Activated CD8-positive, alpha-beta memory T cell treated with anti-CD3 and anti-CD28 coated beads, Interleukin-2, amount 10 ng/mL, durations not matched to agents 7 days and 5 days (primary cell): Measurements from ENCODE around the gene GPR63. TPM values are rescaled to one million over a fixed set of nuclear protein-coding genes. Genes with fewer than 3 reads are reported as not detected.
"Not testable (repeated sequence)": the region's sequence is repeated elsewhere in the genome, so short reads cannot be mapped to it uniquely, and the experiment has no call there.

ENCODE experiments used
- ATAC-seq: fragments of 150-1000 bp; cut with Tn5 transposase; one replicate; pipeline ENCODE4 v1.10.0; 2021; ENCODE audit warnings: moderate library complexity
- CTCF ChIA-PET: fragments of 350-600 bp; sonication (Branson Sonifier 250); formaldehyde crosslinking; loops from one replicate; lab custom pipeline; 2021; ENCODE audit warnings: antibody characterized with exemption; lab: Charles Lee
- DNase-seq: peaks from one replicate; pipeline ENCODE4 v3.0.0-alpha.2; 2020
- H3K27ac Mint-ChIP-seq: one replicate; pipeline ENCODE4 v1.8.0; 2021; ENCODE audit warnings: mild to moderate bottlenecking, mixed read lengths
- H3K27me3 Mint-ChIP-seq: one replicate; pipeline ENCODE4 v1.8.0; 2021; ENCODE audit warnings: mixed read lengths
- H3K36me3 Mint-ChIP-seq: one replicate; pipeline ENCODE4 v1.8.0; 2021; ENCODE audit warnings: mild to moderate bottlenecking, mixed read lengths
- H3K4me1 Mint-ChIP-seq: one replicate; pipeline ENCODE4 v1.8.0; 2021; ENCODE audit warnings: mixed read lengths
- H3K4me3 Mint-ChIP-seq: one replicate; pipeline ENCODE4 v1.8.0; 2021; ENCODE audit warnings: mild to moderate bottlenecking, moderate library complexity, mixed read lengths
- H3K9me3 Mint-ChIP-seq: one replicate; pipeline ENCODE4 v1.8.0; 2022; ENCODE audit warnings: low read depth, mixed read lengths
- total RNA-seq, 2 experiments: library from RNA; stranded (reverse); gene quantifications; one replicate each; pipeline ENCODE4 v1.2.3, GENCODE V29; 2021

GPR63 gene
- total RNA-seq = 1 to 10 TPM; 3.1 to 3.3 TPM

- Mint-ChIP-seq H3K4me1 (peaks cover 25% of the 10 kb centered on the region), H3K36me3 (no peaks in the 10 kb centered on the region), H3K9me3 (no peaks in the 10 kb centered on the region), H3K27me3 (peaks cover 51% of the 10 kb centered on the region), H3K27ac (peak within 1 kb of the TSS; percentile 78), H3K4me3 (peak within 1 kb of the TSS; percentile 88)
- peak; percentile 94 for ATAC-seq
- CTCF ChIA-PET = interaction anchor here (0.6 to 1.7 kb wide), 5 partner anchors 54 to 222 kb away, joined by 3 to 4 read pairs (median 3); partner anchors contain the start of gene NDUFAF4
- peak; percentile 88 for DNase-seq
Observed at GRCh38 chr6:96837081-96837971, at the start of gene GPR63. Gene GPR63 (minus strand): TSS chr6:96837477. CDS start chr6:96799731, 37,746 bp downstream.

- CTCF ChIA-PET = no interaction called here
- ATAC-seq (no peak), DNase-seq (no peak)
- Mint-ChIP-seq H3K9me3 (no peaks in the 10 kb centered on the region), H3K27ac (no peak overlapping the region), H3K27me3 (no peaks in the 10 kb centered on the region), H3K4me3 (no peak overlapping the region), H3K36me3 (peaks cover 17% of the 10 kb centered on the region), H3K4me1 (peaks cover 15% of the 10 kb centered on the region)
Observed at GRCh38 chr6:96886519-96886918, 49.2 kb upstream of the GPR63 start.

- peaks cover 15% of the 10 kb centered on the region for H3K4me1 Mint-ChIP-seq
- peak; percentile 91 for ATAC-seq
- H3K4me3 Mint-ChIP-seq = peak overlapping the region; percentile 29
- H3K27me3 Mint-ChIP-seq, H3K9me3 Mint-ChIP-seq, H3K36me3 Mint-ChIP-seq, DNase-seq: not testable (repeated sequence)
- peak overlapping the region; percentile 38 for H3K27ac Mint-ChIP-seq
- CTCF ChIA-PET = interaction anchor here (1.1 to 1.6 kb wide), 5 partner anchors 9 to 258 kb away, joined by 3 to 7 read pairs (median 5); partner anchors contain the start of gene NDUFAF4
Observed at GRCh38 chr6:96885187-96885631, 47.9 kb upstream of the GPR63 start.

GRCh38 chr6:96878143-96878542, 40.9 kb upstream of the GPR63 start:
- Mint-ChIP-seq H3K27me3 (no peaks in the 10 kb centered on the region), H3K9me3 (no peaks in the 10 kb centered on the region), H3K27ac (no peak overlapping the region), H3K36me3 (no peaks in the 10 kb centered on the region), H3K4me1 (no peaks in the 10 kb centered on the region), H3K4me3 (no peak overlapping the region)
- DNase-seq = no peak
- CTCF ChIA-PET = interaction anchor here (0.6 to 1.1 kb wide), 2 partner anchors 20 to 565 kb away, joined by 3 to 4 read pairs; no protein-coding TSS in a partner anchor
- no peak for ATAC-seq

GRCh38 chr6:96876886-96877545, 39.7 kb upstream of the GPR63 start:
- no peaks in the 10 kb centered on the region for H3K36me3 Mint-ChIP-seq
- DNase-seq = no peak
- CTCF ChIA-PET = interaction anchor here (0.8 kb wide), 1 partner anchor 20 kb away, joined by 4 read pairs; no protein-coding TSS in a partner anchor
- ATAC-seq = no peak
- no peaks in the 10 kb centered on the region for H3K9me3 Mint-ChIP-seq
- no peaks in the 10 kb centered on the region for H3K27me3 Mint-ChIP-seq
- H3K27ac Mint-ChIP-seq = no peak overlapping the region
- H3K4me1 Mint-ChIP-seq = no peaks in the 10 kb centered on the region
- no peak overlapping the region for H3K4me3 Mint-ChIP-seq

GRCh38 chr6:96872976-96873375, 35.7 kb upstream of the GPR63 start:
- Mint-ChIP-seq H3K36me3 (no peaks in the 10 kb centered on the region), H3K4me3 (no peak overlapping the region), H3K4me1 (no peaks in the 10 kb centered on the region), H3K9me3 (no peaks in the 10 kb centered on the region), H3K27ac (no peak overlapping the region), H3K27me3 (peaks cover 5% of the 10 kb centered on the region)
- DNase-seq (no peak), ATAC-seq (no peak)
- CTCF ChIA-PET = no interaction called here

- no peaks in the 10 kb centered on the region for H3K4me1 Mint-ChIP-seq
- ATAC-seq = no peak
- no peaks in the 10 kb centered on the region for H3K9me3 Mint-ChIP-seq
- CTCF ChIA-PET = interaction anchor here (1.0 kb wide), 1 partner anchor 10 kb away, joined by 3 read pairs; no protein-coding TSS in a partner anchor
- H3K27ac Mint-ChIP-seq = no peak overlapping the region
- no peaks in the 10 kb centered on the region for H3K36me3 Mint-ChIP-seq
- H3K4me3 Mint-ChIP-seq = no peak overlapping the region
- H3K27me3 Mint-ChIP-seq = peaks cover 46% of the 10 kb centered on the region
- no peak for DNase-seq
Observed at GRCh38 chr6:96865055-96865405, 27.8 kb upstream of the GPR63 start.

- CTCF ChIA-PET = interaction anchor here (1.0 kb wide), 1 partner anchor 9 kb away, joined by 3 read pairs; no protein-coding TSS in a partner anchor
- Mint-ChIP-seq H3K4me3 (no peak overlapping the region), H3K27me3 (peaks cover 48% of the 10 kb centered on the region), H3K9me3 (no peaks in the 10 kb centered on the region), H3K4me1 (no peaks in the 10 kb centered on the region), H3K27ac (no peak overlapping the region), H3K36me3 (no peaks in the 10 kb centered on the region)
- ATAC-seq = no peak
- no peak for DNase-seq
Observed at GRCh38 chr6:96864216-96865054, 27.2 kb upstream of the GPR63 start.

- CTCF ChIA-PET = no interaction called here
- Mint-ChIP-seq H3K9me3 (no peaks in the 10 kb centered on the region), H3K27ac (no peak overlapping the region), H3K27me3 (peaks cover 51% of the 10 kb centered on the region), H3K4me1 (no peaks in the 10 kb centered on the region), H3K36me3 (no peaks in the 10 kb centered on the region), H3K4me3 (no peak overlapping the region)
- DNase-seq = no peak
- ATAC-seq = no peak
Observed at GRCh38 chr6:96862560-96862959, 25.3 kb upstream of the GPR63 start.

GRCh38 chr6:96861588-96861987, 24.3 kb upstream of the GPR63 start:
- Mint-ChIP-seq H3K4me1 (no peaks in the 10 kb centered on the region), H3K27ac (no peak overlapping the region), H3K27me3 (peaks cover 54% of the 10 kb centered on the region), H3K9me3 (no peaks in the 10 kb centered on the region), H3K36me3 (no peaks in the 10 kb centered on the region), H3K4me3 (no peak overlapping the region)
- DNase-seq = no peak
- no peak for ATAC-seq
- CTCF ChIA-PET = no interaction called here

- CTCF ChIA-PET = no interaction called here
- no peak for ATAC-seq
Observed at GRCh38 chr6:96856856-96857255, 19.6 kb upstream of the GPR63 start.

GRCh38 chr6:96853083-96853482, 15.8 kb upstream of the GPR63 start:
- Mint-ChIP-seq H3K27me3 (peaks cover 14% of the 10 kb centered on the region), H3K36me3 (no peaks in the 10 kb centered on the region), H3K4me1 (no peaks in the 10 kb centered on the region), H3K9me3 (no peaks in the 10 kb centered on the region), H3K4me3 (no peak overlapping the region), H3K27ac (no peak overlapping the region)
- ATAC-seq = no peak
- CTCF ChIA-PET = no interaction called here
- DNase-seq = no peak

More at GRCh38 chr6:96856856-96857255, 19.6 kb upstream of the GPR63 start:
- H3K9me3 Mint-ChIP-seq = no peaks in the 10 kb centered on the region
- peaks cover 26% of the 10 kb centered on the region for H3K27me3 Mint-ChIP-seq
- no peak overlapping the region for H3K4me3 Mint-ChIP-seq
- no peaks in the 10 kb centered on the region for H3K36me3 Mint-ChIP-seq
- no peaks in the 10 kb centered on the region for H3K4me1 Mint-ChIP-seq
- DNase-seq = no peak
- H3K27ac Mint-ChIP-seq = no peak overlapping the region

- no peak overlapping the region for H3K4me3 Mint-ChIP-seq
- no peaks in the 10 kb centered on the region for H3K4me1 Mint-ChIP-seq
- peaks cover 12% of the 10 kb centered on the region for H3K27me3 Mint-ChIP-seq
- H3K9me3 Mint-ChIP-seq = no peaks in the 10 kb centered on the region
- CTCF ChIA-PET = no interaction called here
- H3K27ac Mint-ChIP-seq = no peak overlapping the region
- H3K36me3 Mint-ChIP-seq = peaks cover under 1% of the 10 kb centered on the region
- DNase-seq = no peak
- no peak for ATAC-seq
Observed at GRCh38 chr6:96852605-96853004, 15.3 kb upstream of the GPR63 start.
